Testis (tissue), 2 donors: ENCODE data around the gene LRP1B.

ENCODE experiments used
- POLR2A ChIP-seq: fragments of 450-650 bp; IDR thresholded peaks from one replicate; pipeline ENCODE4 v1.6.1; 2017; ENCODE audit warnings: antibody characterized with exemption, mild to moderate bottlenecking, moderate library complexity
- TF ChIP-seq, protein P1 (sequence below), 3 experiments: fragments of 450-650 bp in 2 of 3; fragments of 200-600 bp in 1 of 3; sonication (generic) in 1 of 3; IDR thresholded peaks; one replicate each; pipeline ENCODE4 v1.5.1; 2016 to 2019; ENCODE audit warnings: antibody characterized with exemption in 3 of 3, mild to moderate bottlenecking in 2 of 3, moderate library complexity in 1 of 3

DNA sequence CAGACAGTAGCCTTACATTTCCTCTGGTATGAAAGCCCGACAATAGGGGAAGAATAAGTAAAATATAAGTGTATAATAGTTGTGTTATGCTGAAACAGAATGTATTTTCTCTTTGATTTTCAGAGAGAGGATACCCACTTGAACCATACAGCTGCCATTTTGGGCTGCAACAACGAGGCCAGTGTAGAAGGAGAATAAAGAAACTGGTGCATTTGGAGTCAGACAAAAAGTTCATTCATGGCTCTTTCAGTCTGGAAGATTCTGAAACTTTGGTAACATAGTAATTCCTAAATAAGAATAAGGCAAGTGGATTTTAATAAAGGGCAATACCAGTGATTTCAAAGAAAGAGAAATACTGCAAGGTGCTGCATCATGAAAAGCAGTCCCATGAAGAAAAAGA lies 610.9 kb downstream of the LRP1B start:
- TF ChIP-seq, protein P1, sequence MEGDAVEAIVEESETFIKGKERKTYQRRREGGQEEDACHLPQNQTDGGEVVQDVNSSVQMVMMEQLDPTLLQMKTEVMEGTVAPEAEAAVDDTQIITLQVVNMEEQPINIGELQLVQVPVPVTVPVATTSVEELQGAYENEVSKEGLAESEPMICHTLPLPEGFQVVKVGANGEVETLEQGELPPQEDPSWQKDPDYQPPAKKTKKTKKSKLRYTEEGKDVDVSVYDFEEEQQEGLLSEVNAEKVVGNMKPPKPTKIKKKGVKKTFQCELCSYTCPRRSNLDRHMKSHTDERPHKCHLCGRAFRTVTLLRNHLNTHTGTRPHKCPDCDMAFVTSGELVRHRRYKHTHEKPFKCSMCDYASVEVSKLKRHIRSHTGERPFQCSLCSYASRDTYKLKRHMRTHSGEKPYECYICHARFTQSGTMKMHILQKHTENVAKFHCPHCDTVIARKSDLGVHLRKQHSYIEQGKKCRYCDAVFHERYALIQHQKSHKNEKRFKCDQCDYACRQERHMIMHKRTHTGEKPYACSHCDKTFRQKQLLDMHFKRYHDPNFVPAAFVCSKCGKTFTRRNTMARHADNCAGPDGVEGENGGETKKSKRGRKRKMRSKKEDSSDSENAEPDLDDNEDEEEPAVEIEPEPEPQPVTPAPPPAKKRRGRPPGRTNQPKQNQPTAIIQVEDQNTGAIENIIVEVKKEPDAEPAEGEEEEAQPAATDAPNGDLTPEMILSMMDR (IDR thresholded peaks at IDR 0.05): no peak
- TF ChIP-seq POLR2A: no peak
